GM13977 (cell line): ENCODE results near the gene GRIP1.

Experiments
- DNase-seq: peaks from one replicate; pipeline ENCODE4 v3.0.0; 2012; ENCODE audit warnings: low spot score
- CTCF ChIP-seq: IDR thresholded peaks from 2 replicates; pipeline ENCODE4 v1.5.1; 2012; ENCODE audit warnings: mild to moderate bottlenecking, control low read depth; ENCODE audit not compliant: insufficient read depth; ENCODE audit errors: extremely low read depth, missing control alignments
- in situ Hi-C: fragments of 300-500 bp; cut with MboI; formaldehyde crosslinking; loops from one replicate; pipeline ENCODE4 v1.12.0; 2022; ENCODE audit warnings: low sequenced_read_pairs, low pct_unique_long_range_greater_than_20kb, mixed read lengths, inconsistent platforms; ENCODE audit not compliant: unreplicated experiment

GRIP1 gene

GRCh38 chr12:66627988-66628317 lies 50.9 kb downstream of the GRIP1 start:
- in situ Hi-C loops, result no loop called here
- TF ChIP-seq CTCF, result no peak
- DNase-seq, result no peak

DNA sequence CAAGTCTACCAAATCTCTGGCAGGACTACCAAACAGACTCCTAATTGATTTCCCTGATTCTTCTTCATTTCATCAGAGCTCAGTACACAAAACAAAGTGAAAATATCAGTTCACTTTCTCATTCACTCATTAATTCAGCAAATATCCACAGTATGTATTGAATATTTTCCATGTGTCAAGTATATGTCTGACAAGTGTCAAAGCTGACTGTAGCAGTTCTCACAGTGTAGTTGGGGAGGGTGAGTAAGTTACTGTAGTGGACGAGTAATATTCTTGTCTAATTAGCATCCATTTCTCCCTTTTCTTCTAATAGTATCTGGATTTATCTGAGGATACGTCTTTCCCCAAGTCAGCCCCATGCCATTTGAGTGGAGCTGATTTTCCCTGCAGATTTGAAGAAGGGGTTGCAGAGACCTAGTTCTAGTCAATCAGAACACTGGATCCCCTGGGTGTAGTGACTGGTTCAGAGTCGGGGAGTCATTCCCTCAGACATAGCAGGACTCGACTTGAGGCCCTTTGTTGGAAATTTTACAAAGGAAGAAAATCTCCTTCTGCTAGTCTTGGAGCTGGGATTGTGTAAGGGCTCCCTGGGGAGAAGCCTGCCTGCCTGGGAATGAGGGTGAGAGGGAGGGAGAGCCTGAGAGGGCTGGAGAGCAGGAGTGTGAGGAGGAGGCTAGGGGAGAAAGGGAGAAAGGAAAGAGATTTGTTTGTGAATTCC lies 51.4 kb downstream of the GRIP1 start:
- in situ Hi-C loops, result no loop called here
- TF ChIP-seq CTCF, result no peak
- no peak for DNase-seq

- peak; percentile 12 for DNase-seq
- in situ Hi-C loops, result no loop called here
- TF ChIP-seq CTCF, result no peak
Measured at GRCh38 chr12:66624806-66625205, 54.1 kb downstream of the GRIP1 start.

DNA sequence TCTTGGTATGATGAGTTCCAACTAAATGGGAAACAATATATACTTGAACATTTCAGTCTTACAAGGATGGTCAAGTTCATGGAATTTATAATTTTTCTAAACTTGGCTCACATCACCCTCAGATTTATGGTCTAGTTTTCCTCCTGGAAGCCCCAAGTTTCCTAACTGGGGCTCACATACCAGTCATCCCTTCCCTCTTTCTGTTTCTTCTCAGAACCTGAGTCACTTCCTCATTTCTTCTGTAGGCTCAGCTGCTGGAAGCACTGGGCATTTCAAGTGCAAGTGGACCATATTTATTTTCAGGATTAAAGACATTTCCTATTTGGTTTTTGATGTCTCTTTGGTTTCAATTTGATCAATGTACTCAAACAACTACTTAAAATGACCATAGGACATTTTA lies 55.4 kb downstream of the GRIP1 start:
- DNase-seq, result no peak
- in situ Hi-C loops, result no loop called here
- no peak for TF ChIP-seq CTCF

GRCh38 chr12:66620688-66621087 lies 58.2 kb downstream of the GRIP1 start:
- in situ Hi-C loops, result no loop called here
- no peak for DNase-seq
- no peak for TF ChIP-seq CTCF

GRCh38 chr12:66620026-66620425 lies 58.9 kb downstream of the GRIP1 start:
- no peak for TF ChIP-seq CTCF
- in situ Hi-C loops, result no loop called here
- no peak for DNase-seq
